HepG2 (cell line): ENCODE data around the gene MTHFSD. TPM values are rescaled to one million over a fixed set of nuclear protein-coding genes. Genes with fewer than 3 reads are reported as not detected.

Source experiments
- ATAC-seq: fragments of 200-7000 bp; cut with Tn5 transposase; 3 replicates; pipeline ENCODE4 v1.9.1; 2020; ENCODE audit warnings: mild to moderate bottlenecking, moderate library complexity
- BruUV-seq: library from RNA; stranded (reverse); fragments of 400-500 nt; replicated peaks from 2 replicates; lab custom pipeline; 2021; lab: Mats Ljungman, UMichigan
- CTCF ChIA-PET: fragments of 300-600 bp; formaldehyde crosslinking; extraction: SDS; loops from one replicate; lab custom pipeline; 2021; ENCODE audit warnings: low total read pairs, inconsistent platforms, low intra/inter-chr PET ratio; lab: Yijun Ruan, JAX
- POLR2A ChIA-PET: fragments of 350-600 bp; sonication (Branson Sonifier 250); formaldehyde crosslinking; loops from one replicate; lab custom pipeline; 2020; ENCODE audit warnings: antibody characterized with exemption, inconsistent platforms; lab: Yijun Ruan, JAX
- DNase-seq: peaks from one replicate; pipeline ENCODE4 v3.0.0-alpha.2; 2015; ENCODE audit warnings: low spot score
- FAIRE-seq: peaks from 3 replicates; lab custom pipeline; 2011; peaks lifted over from hg19 to GRCh38; lab: Jason Lieb, UNC
- H2AFZ ChIP-seq: one replicate; pipeline ENCODE4 v1.6.1; 2011; ENCODE audit warnings: low read length, inconsistent platforms
- H3K27ac ChIP-seq: fragments of 300-600 bp; 3 replicates; pipeline ENCODE4 v1.8.0; 2011; ENCODE audit warnings: mixed run types, mild to moderate bottlenecking, mixed read lengths, low read length, inconsistent platforms; ENCODE audit not compliant: insufficient read depth; ENCODE audit errors: extremely low read length
- H3K27me3 ChIP-seq, 2 experiments: fragments of 200-600 bp in 1 of 2; 2 replicates in 1 of 2; 3 replicates in 1 of 2; pipeline versions ENCODE4 v1.6.0 to v1.8.0; 2011; ENCODE audit warnings: low read length in 2 of 2, mild to moderate bottlenecking in 2 of 2, moderate library complexity in 2 of 2, inconsistent platforms in 1 of 2; ENCODE audit not compliant: insufficient read depth in 2 of 2, control insufficient read depth in 1 of 2
- H3K36me3 ChIP-seq, 2 experiments: fragments of 200-600 bp in 1 of 2; replicated peaks in 1 of 2; 2 replicates in 1 of 2; 3 replicates in 1 of 2; pipeline versions ENCODE4 v1.5.1 to v1.8.0; 2011; ENCODE audit warnings: low read length in 2 of 2, inconsistent platforms in 1 of 2; ENCODE audit not compliant: insufficient read depth in 2 of 2, control insufficient read depth in 1 of 2
- H3K4me1 ChIP-seq: 2 replicates; pipeline ENCODE4 v1.5.1; 2012; ENCODE audit warnings: low read length, inconsistent platforms; ENCODE audit not compliant: insufficient read depth
- H3K4me2 ChIP-seq: 2 replicates; pipeline ENCODE4 v1.6.0; 2011; ENCODE audit warnings: low read depth, low read length, inconsistent platforms
- H3K4me3 ChIP-seq, 3 experiments: fragments of 200-600 bp in 1 of 3; sonication (generic), shearing (Covaris generic) in 1 of 3; replicated peaks in 1 of 3; 2 replicates each; pipeline ENCODE4 v1.5.1; 2011 to 2016; ENCODE audit warnings: low read length in 3 of 3, inconsistent platforms in 2 of 3, low read depth in 2 of 3, mild to moderate bottlenecking in 2 of 3, control low read depth in 1 of 3, mixed read lengths in 1 of 3; ENCODE audit not compliant: insufficient read depth in 1 of 3
- H3K79me2 ChIP-seq: one replicate; pipeline ENCODE4 v1.6.1; 2011; ENCODE audit warnings: low read length, inconsistent platforms; ENCODE audit not compliant: insufficient read depth
- H3K9ac ChIP-seq: 2 replicates; pipeline ENCODE4 v1.6.0; 2011; ENCODE audit warnings: mild to moderate bottlenecking, low read depth, low read length, inconsistent platforms; ENCODE audit not compliant: insufficient read depth
- H3K9me3 ChIP-seq: 2 replicates; pipeline ENCODE4 v1.5.1; 2012; ENCODE audit warnings: mild to moderate bottlenecking, low read length
- H4K20me1 ChIP-seq: 2 replicates; pipeline ENCODE4 v1.6.0; 2011; ENCODE audit warnings: inconsistent platforms, mild to moderate bottlenecking, low read length, moderate library complexity; ENCODE audit not compliant: insufficient read depth
- ELF1 ChIP-seq: sonication (generic); formaldehyde crosslinking; IDR thresholded peaks from 2 replicates; pipeline ENCODE4 v1.4.0; 2020; ENCODE audit warnings: missing genetic modification reagents
- FIP1L1 ChIP-seq: fragments of 200-400 bp; formaldehyde crosslinking; IDR thresholded peaks from 2 replicates; pipeline ENCODE4 v1.6.1; 2018; ENCODE audit warnings: low read depth, mild to moderate bottlenecking, low read length, moderate library complexity, borderline replicate concordance; ENCODE audit not compliant: insufficient read depth
- GTF3A ChIP-seq: sonication (generic); formaldehyde crosslinking; conservative IDR thresholded peaks from 2 replicates; pipeline ENCODE4 v1.4.0; 2020; ENCODE audit warnings: mild to moderate bottlenecking, missing genetic modification reagents
- PRMT3 ChIP-seq: sonication (generic); formaldehyde crosslinking; IDR thresholded peaks from 2 replicates; pipeline ENCODE4 v1.8.1; 2022; ENCODE audit warnings: low read depth, mild to moderate bottlenecking, moderate library complexity, missing genetic modification reagents, borderline replicate concordance
- ZNF121 ChIP-seq: sonication (generic); formaldehyde crosslinking; IDR thresholded peaks from 2 replicates; pipeline ENCODE4 v1.5.0; 2020; ENCODE audit warnings: mild to moderate bottlenecking, missing genetic modification reagents
- ZNF326 ChIP-seq: sonication (generic); formaldehyde crosslinking; IDR thresholded peaks from 2 replicates; pipeline ENCODE4 v1.4.0; 2020; ENCODE audit warnings: missing genetic modification reagents, borderline replicate concordance
- ZNF383 ChIP-seq: sonication (generic); formaldehyde crosslinking; IDR thresholded peaks from 2 replicates; pipeline ENCODE4 v1.4.0; 2020; ENCODE audit warnings: missing genetic modification reagents, mild to moderate bottlenecking, borderline replicate concordance
- ZSCAN12 ChIP-seq: sonication (generic); formaldehyde crosslinking; IDR thresholded peaks from 2 replicates; pipeline ENCODE4 v1.9.0; 2021; ENCODE audit warnings: mild to moderate bottlenecking, missing genetic modification reagents
- WGBS: methylation state at CpG from one replicate; pipeline ENCODE4 v1.1.6; 2017; ENCODE audit warnings: low lambda C conversion rate; 5-methylcytosine and 5-hydroxymethylcytosine counted together
- in situ Hi-C: cut with HindIII; loops from 2 replicates; pipeline ENCODE4 v1.10.0; 2017; ENCODE audit warnings: low pct_unique_long_range_greater_than_20kb; ENCODE audit not compliant: extremely low pct_ligation_motif_present
- intact Hi-C: fragments of 100-400 bp; cut with micrococcal nuclease; formaldehyde crosslinking; loops from one replicate; pipeline ENCODE4 v1.10.0; 2022; ENCODE audit not compliant: unreplicated experiment
- polyA plus RNA-seq, 8 experiments: library from polyadenylated mRNA; depleted of rRNA in 3 of 8; stranded (reverse) in 7 of 8; unstranded in 1 of 8; fragments of >200 nt; fragmentation: Illumina TruSeq in 4 of 8; extraction: Trizol in 4 of 8; gene quantifications; 2 replicates each; pipeline versions ENCODE4 v1.2.1 to v1.2.3, GENCODE V29; 2011 to 2016; ENCODE audit warnings: low read depth in 4 of 8, missing spikeins in 1 of 8, mixed read lengths in 1 of 8; ENCODE audit not compliant: insufficient read depth in 1 of 8
- total RNA-seq, 5 experiments: library from RNA; depleted of rRNA; stranded (reverse); fragments of >200 nt; fragmentation: Illumina TruSeq; extraction: Trizol; gene quantifications; 2 replicates each; pipeline ENCODE4 v1.2.3, GENCODE V29; 2016; ENCODE audit warnings: low read depth in 1 of 5

MTHFSD gene
- total and polyA plus RNA-seq, 2 of the 13 experiments (the other 11 are each of a cell fraction or from before 2014, with no cell fraction given): 14.2 to 16.3 TPM

GRCh38 chr16:86492267-86492960, 62.6 kb downstream of the MTHFSD start (continued):
- TF ChIP-seq ELF1 (CRISPR knock-in tag) (no peak), FIP1L1 (no peak), ZSCAN12 (CRISPR knock-in tag) (no peak), PRMT3 (CRISPR knock-in tag) (no peak)

DNA sequence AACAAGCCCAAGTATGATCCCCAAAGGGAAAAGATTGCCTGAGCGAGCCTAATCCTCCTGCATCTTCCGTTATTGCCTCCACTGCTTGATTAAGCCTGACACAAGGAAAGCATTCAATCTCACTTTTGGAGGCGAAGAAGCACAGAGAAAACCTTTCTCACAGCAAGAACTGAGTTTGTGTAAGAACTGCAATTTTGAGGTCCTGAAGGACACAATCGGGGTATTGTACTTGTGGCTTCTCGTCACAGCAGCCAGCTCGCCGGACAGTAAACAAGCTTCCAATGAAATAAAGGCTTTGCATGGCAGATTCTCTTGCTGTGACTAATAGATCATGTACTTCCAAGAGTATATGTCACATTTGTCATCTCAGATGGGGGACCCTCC, 63.4 kb downstream of the MTHFSD start:
- Histone ChIP-seq H4K20me1 (no peaks in the 10 kb centered on the region; the same call in 1 of the 2 replicates), H3K4me1 (no peaks in the 10 kb centered on the region), H3K79me2 (no peaks in the 10 kb centered on the region), H3K36me3 (no peaks in the 10 kb centered on the region), H3K27ac (no peak overlapping the region), H3K9ac (no peak overlapping the region), H3K27me3 (peaks cover 17 to 88% of the 10 kb centered on the region in 2 experiments), H3K4me2 (no peak overlapping the region), H3K4me3 (no peak overlapping the region), H2AFZ (no peak overlapping the region), H3K9me3 (no peaks in the 10 kb centered on the region)
- ATAC-seq (no peak), FAIRE-seq (no peak), DNase-seq (no peak)
- intact Hi-C loops (no loop called here), in situ Hi-C loops (no loop called here)
- ChIA-PET POLR2A (no interaction called here), CTCF (no interaction called here)
- no peak for TF ChIP-seq ZNF121 (CRISPR knock-in tag)
- no peak for TF ChIP-seq GTF3A (CRISPR knock-in tag)
- TF ChIP-seq ZNF326 (CRISPR knock-in tag): no peak
- no peak for TF ChIP-seq ZNF383
- no TSS peak for BruUV-seq
- WGBS: 14% methylated on average over 7 of the region's 7 CpGs
